ENCODE results near the gene DUSP3. TPM values are rescaled to one million over a fixed set of nuclear protein-coding genes. Genes with fewer than 3 reads are reported as not detected.
A peak's percentile ranks its signal among the peaks of the same experiment; 100 is the strongest.

DUSP3 gene
- total and polyA plus RNA-seq, 2 of the 13 experiments (the other 11 are each of a cell fraction or from before 2014, with no cell fraction given): 60.0 to 71.5 TPM

DNA sequence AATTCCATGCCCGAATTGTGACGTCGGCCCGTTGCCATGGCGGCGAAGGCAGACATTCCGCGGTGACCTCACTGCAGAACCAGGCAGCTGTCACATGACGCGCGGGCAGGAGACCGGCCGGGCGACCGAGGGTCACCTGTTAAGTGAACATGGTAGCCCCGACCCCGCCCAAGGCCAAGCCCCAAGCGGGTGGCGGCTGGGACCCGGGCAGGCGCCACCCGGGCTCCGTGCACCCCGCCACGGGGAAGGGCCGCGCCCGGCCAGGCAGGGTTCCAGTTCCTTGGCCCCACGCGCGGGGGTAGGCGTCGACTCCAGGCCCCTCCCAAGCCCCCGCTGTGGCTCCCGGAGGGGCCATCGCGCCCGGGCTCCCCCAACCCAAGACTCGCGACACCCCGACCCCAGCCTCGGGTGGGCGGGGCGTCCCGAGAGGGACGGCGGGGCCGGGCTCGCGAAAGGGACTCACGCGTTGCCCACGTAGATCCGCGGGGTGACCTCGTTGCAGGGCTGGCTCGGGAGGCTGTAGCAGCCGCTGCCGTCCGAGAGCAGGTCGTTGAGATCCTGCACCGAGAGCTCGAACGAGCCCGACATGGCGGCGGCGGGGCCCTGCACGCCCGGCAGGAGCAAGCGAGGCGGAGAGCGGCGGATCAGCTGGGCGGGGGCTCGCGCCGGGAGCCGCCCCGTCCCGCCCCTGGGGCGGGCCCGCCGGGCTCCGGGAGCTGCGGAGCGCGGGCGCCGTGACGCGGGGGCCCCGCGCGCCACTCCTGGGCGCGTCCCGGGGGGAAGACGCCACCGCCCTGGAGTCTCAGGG, at the start of gene DUSP3 (continued):
- TF ChIP-seq IRF9 (CRISPR knock-in tag; IDR thresholded peaks at IDR 0.05; ENCODE audit: borderline replicate concordance) (peak; percentile 82; the same call in 1 of the 2 replicates), ZSCAN9 (CRISPR knock-in tag; IDR thresholded peaks at IDR 0.05; ENCODE audit: borderline replicate concordance) (no peak), EZH2 (conservative IDR thresholded peaks at IDR 0.05; ENCODE audit: low read depth, low read length) (no peak), ZBTB4 (CRISPR knock-in tag; IDR thresholded peaks at IDR 0.05; ENCODE audit: borderline replicate concordance) (peak; percentile 38; the same call in 1 of the 2 replicates), ZNF768 (CRISPR knock-in tag; IDR thresholded peaks at IDR 0.05) (no peak; the same call in 1 of the 2 replicates), ZNF33A (CRISPR knock-in tag; IDR thresholded peaks at IDR 0.05; ENCODE audit: borderline replicate concordance) (no peak), NFATC3 (CRISPR knock-in tag; IDR thresholded peaks at IDR 0.05) (no peak), PCBP1 (IDR thresholded peaks at IDR 0.05; ENCODE audit: borderline replicate concordance, low read depth, low read length) (0 out of 2 replicates have a peak, but pooled peaks have one; percentile 15), ETV6 (CRISPR knock-in tag; conservative IDR thresholded peaks at IDR 0.05) (peak; percentile 63), HINFP (CRISPR knock-in tag; IDR thresholded peaks at IDR 0.05; ENCODE audit: low read depth) (no peak; the same call in 1 of the 2 replicates), BCL6 (CRISPR knock-in tag; IDR thresholded peaks at IDR 0.05) (peak; percentile 82), JUNB (CRISPR knock-in tag; IDR thresholded peaks at IDR 0.05; ENCODE audit: borderline replicate concordance) (no peak), ZNF17 (CRISPR knock-in tag; IDR thresholded peaks at IDR 0.05) (no peak), TFDP1 (CRISPR knock-in tag; IDR thresholded peaks at IDR 0.05; ENCODE audit: borderline replicate concordance) (peak; percentile 48; the same call in 1 of the 2 replicates), ZNF564 (CRISPR knock-in tag; IDR thresholded peaks at IDR 0.05) (no peak; the same call in 1 of the 2 replicates), MAFK (conservative IDR thresholded peaks at IDR 0.05 in 1 of 2, IDR thresholded peaks at IDR 0.05 in 1 of 2; ENCODE audit: low read length in 2 of 2) (no peak), ZNF230 (CRISPR knock-in tag; IDR thresholded peaks at IDR 0.05) (0 out of 2 replicates have a peak, but pooled peaks have one; percentile 16), FOSL2 (CRISPR knock-in tag; IDR thresholded peaks at IDR 0.05) (peak; percentile 65), SMAD3 (CRISPR knock-in tag; IDR thresholded peaks at IDR 0.05) (peak; percentile 46; the same call in 1 of the 2 replicates)
- TF ChIP-seq, protein P1, sequence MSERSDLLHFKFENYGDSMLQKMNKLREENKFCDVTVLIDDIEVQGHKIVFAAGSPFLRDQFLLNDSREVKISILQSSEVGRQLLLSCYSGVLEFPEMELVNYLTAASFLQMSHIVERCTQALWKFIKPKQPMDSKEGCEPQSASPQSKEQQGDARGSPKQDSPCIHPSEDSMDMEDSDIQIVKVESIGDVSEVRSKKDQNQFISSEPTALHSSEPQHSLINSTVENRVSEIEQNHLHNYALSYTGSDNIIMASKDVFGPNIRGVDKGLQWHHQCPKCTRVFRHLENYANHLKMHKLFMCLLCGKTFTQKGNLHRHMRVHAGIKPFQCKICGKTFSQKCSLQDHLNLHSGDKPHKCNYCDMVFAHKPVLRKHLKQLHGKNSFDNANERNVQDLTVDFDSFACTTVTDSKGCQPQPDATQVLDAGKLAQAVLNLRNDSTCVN (CRISPR knock-in tag; IDR thresholded peaks at IDR 0.05; ENCODE audit: borderline replicate concordance): 0 out of 2 replicates have a peak, but pooled peaks have one; percentile 43
